Right lobe of liver (tissue), 6 donors: ENCODE data around the gene DTD2. TPM values are rescaled to one million over a fixed set of nuclear protein-coding genes. Genes with fewer than 3 reads are reported as not detected.

ENCODE experiments used
- ATAC-seq, 4 donors: fragments of 200-7000 bp; cut with Tn5 transposase; one replicate each; pipeline ENCODE4 v1.9.1; 2020; ENCODE audit warnings: mild to moderate bottlenecking in 4 of 4, moderate library complexity in 4 of 4
- DNase-seq, 3 donors: peaks; one replicate each; pipeline ENCODE4 v3.0.0-alpha.2; 2020
- H3K27ac ChIP-seq, 3 donors: fragments of 200-600 bp; one replicate each; pipeline ENCODE4 v1.8.0; 2022
- H3K27me3 ChIP-seq, 2 donors: fragments of 200-600 bp; one replicate each; pipeline ENCODE4 v1.8.0; 2022
- H3K36me3 ChIP-seq, 4 donors: fragments of 200-600 bp; sonication (generic) in 1 of 4; one replicate each; pipeline versions ENCODE4 v1.5.1 to v1.8.0; 2017 to 2022; ENCODE audit warnings: control low read depth in 1 of 4
- H3K4me1 ChIP-seq, 4 donors: fragments of 200-600 bp; sonication (generic) in 1 of 4; one replicate each; pipeline versions ENCODE4 v1.5.1 to v1.8.0; 2017 to 2022; ENCODE audit warnings: control low read depth in 1 of 4
- H3K4me3 ChIP-seq, 3 donors: fragments of 200-600 bp; one replicate each; pipeline ENCODE4 v1.8.0; 2022
- H3K9me3 ChIP-seq, 4 donors: fragments of 200-600 bp; sonication (generic) in 1 of 4; one replicate each; pipeline versions ENCODE4 v1.5.1 to v1.8.0; 2017 to 2022; ENCODE audit warnings: control low read depth in 1 of 4
- POLR2A ChIP-seq: fragments of 450-650 bp; IDR thresholded peaks from one replicate; pipeline ENCODE4 v1.6.1; 2017; ENCODE audit warnings: antibody characterized with exemption, mild to moderate bottlenecking
- WGBS: methylation state at CpG from one replicate; pipeline ENCODE4 v1.1.6; 2018; ENCODE audit warnings: low coverage, low lambda C conversion rate; ENCODE audit not compliant: insufficient coverage; ENCODE audit errors: missing lambda C conversion rate; 5-methylcytosine and 5-hydroxymethylcytosine counted together
- intact Hi-C, 2 donors: fragments of 100-400 bp; cut with DNase I; formaldehyde crosslinking; loops; one replicate each; pipeline versions ENCODE4 v1.11.2 to v1.14.1; 2022
- total RNA-seq, 6 experiments: library from RNA; depleted of rRNA in 2 of 6; stranded (reverse); fragments of >200 nt in 2 of 6; fragmentation: NEBNext Ultra II Directional in 3 of 6; extraction: Animal tissue kit (Norgen Biotek cat#: 25700) in 3 of 6; gene quantifications; one replicate each; pipeline versions ENCODE4 v1.1.0 to v1.2.4, GENCODE V29; 2016 to 2023
- TF ChIP-seq, protein P1 (sequence below), 4 donors: fragments of 200-600 bp in 3 of 4; fragments of 450-650 bp in 1 of 4; IDR thresholded peaks; one replicate each; pipeline versions ENCODE4 v1.5.1 to v1.8.0; 2016 to 2022; ENCODE audit warnings: antibody characterized with exemption in 4 of 4, mild to moderate bottlenecking in 2 of 4
- donor health status: DM: no; HTN: yes; CAD: no.
- donor health status: DM: no; HTN: no; CAD: no.
- donor health status: DM: no; HTN: no; CAD: no.
- donor health status: DM: no; HTN: yes; CAD: no.
- donor health status: DM: no; HTN: yes; CAD: no.

Gene DTD2
- total RNA-seq, 6 experiments from 2014 or later, result 8.1 to 20.0 (median 11.8) TPM

DNA sequence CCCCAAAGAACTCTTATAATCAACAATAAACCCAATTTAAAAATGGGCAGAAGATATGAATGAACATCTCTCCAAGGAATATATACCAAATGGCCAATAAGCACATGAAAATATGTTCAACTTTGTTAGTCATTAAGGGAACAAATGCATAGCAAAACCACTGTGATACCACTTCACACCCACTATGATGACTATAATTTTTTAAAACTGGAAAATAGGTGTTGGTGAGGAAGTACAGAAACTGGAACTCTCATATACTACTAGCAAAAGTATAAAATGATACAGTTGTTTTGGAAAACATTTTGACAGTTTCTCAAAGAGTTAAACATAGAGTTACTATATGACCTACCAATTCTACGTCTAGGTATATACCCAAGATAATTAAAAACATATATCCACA, 27.5 kb downstream of the DTD2 start:
- Histone ChIP-seq H3K4me3 (no peak overlapping the region), H3K27me3 (no peaks in the 10 kb centered on the region), H3K36me3 (no peaks in the 10 kb centered on the region), H3K4me1 (no peaks in the 10 kb centered on the region), H3K27ac (no peak overlapping the region), H3K9me3 (no peaks in the 10 kb centered on the region)
- TF ChIP-seq, protein P1, sequence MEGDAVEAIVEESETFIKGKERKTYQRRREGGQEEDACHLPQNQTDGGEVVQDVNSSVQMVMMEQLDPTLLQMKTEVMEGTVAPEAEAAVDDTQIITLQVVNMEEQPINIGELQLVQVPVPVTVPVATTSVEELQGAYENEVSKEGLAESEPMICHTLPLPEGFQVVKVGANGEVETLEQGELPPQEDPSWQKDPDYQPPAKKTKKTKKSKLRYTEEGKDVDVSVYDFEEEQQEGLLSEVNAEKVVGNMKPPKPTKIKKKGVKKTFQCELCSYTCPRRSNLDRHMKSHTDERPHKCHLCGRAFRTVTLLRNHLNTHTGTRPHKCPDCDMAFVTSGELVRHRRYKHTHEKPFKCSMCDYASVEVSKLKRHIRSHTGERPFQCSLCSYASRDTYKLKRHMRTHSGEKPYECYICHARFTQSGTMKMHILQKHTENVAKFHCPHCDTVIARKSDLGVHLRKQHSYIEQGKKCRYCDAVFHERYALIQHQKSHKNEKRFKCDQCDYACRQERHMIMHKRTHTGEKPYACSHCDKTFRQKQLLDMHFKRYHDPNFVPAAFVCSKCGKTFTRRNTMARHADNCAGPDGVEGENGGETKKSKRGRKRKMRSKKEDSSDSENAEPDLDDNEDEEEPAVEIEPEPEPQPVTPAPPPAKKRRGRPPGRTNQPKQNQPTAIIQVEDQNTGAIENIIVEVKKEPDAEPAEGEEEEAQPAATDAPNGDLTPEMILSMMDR (IDR thresholded peaks at IDR 0.05), result no peak
- no peak for TF ChIP-seq POLR2A
- ATAC-seq, result no peak
- 93% methylated on average over 1 of the region's 1 CpG for WGBS
- intact Hi-C loops, result no loop called here
- DNase-seq, result no peak

DNA sequence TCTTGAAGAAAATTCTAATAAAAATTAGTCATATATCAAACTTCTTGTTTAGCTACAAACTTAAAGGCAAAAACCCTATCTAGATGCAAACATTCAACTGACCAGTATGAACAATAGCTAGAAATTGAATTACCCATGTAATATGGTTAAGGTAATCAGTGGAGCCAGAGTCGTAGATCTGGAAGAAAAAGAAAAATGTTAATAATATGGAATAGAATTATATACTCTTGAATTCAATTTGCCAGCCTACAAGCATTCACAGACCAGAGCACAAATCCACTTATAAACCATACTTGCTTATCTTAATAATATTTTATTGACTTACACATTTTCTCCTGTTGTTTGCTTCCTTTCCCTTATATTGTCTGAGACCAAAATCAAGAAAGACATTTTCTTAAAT, 29.3 kb downstream of the DTD2 start:
- no peaks in the 10 kb centered on the region for H3K4me1 ChIP-seq
- TF ChIP-seq, protein P1 (IDR thresholded peaks at IDR 0.05), result no peak
- no peak for TF ChIP-seq POLR2A
- no peaks in the 10 kb centered on the region for H3K36me3 ChIP-seq
- H3K27me3 ChIP-seq, result no peaks in the 10 kb centered on the region
- DNase-seq (no peak), ATAC-seq (no peak)
- H3K9me3 ChIP-seq, result no peaks in the 10 kb centered on the region
- no peak overlapping the region for H3K4me3 ChIP-seq
- 88% methylated on average over 1 of the region's 1 CpG for WGBS
- no peak overlapping the region for H3K27ac ChIP-seq
- intact Hi-C loops, result no loop called here

DNA sequence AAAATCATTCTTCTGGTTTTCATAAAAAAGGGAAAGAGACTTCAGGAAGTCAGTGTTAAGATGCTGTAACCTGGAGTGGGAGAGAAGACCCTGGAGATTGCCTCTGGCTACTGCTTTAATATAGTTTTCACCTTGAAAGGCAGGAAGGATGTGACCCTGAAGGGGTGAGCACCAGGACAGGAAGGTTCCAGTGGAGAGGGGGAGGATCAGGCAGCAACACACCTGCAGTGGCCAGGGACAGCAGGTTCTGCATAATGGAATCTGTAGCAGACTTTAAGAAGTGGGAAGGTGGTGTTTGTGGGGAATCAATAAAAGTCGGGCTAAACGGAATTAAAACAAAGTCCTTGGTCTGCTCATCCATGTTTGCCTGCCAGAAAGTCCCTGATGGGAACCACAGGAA, 30.6 kb downstream of the DTD2 start:
- no peak for DNase-seq
- Histone ChIP-seq H3K4me3 (no peak overlapping the region), H3K27me3 (no peaks in the 10 kb centered on the region), H3K9me3 (no peaks in the 10 kb centered on the region), H3K4me1 (no peaks in the 10 kb centered on the region), H3K36me3 (no peaks in the 10 kb centered on the region), H3K27ac (no peak overlapping the region)
- TF ChIP-seq, protein P1 (IDR thresholded peaks at IDR 0.05), result no peak
- TF ChIP-seq POLR2A, result no peak
- ATAC-seq, result no peak
- 27% methylated on average over 2 of the region's 2 CpGs for WGBS
- intact Hi-C loops, result no loop called here

DNA sequence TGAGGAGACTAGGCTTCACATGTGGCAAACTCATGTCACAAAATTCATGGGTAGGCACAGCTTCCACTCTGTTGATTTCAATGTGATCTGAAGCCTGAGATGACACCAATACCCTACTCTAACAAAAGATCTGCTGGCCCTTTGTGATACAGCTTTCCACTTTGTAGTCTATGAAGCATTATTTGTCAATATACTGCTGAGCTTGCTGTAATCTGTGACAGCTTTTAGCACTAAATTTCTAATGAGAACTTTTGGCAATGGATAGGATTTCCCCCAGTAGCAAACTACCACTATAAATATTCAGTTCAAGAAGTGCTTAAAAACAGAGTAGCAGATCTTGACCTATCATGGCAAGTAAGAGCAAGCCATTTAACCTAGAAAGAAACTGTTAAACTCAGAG, 31.4 kb downstream of the DTD2 start:
- no peak overlapping the region for H3K4me3 ChIP-seq
- intact Hi-C loops, result no loop called here
- H3K27me3 ChIP-seq, result no peaks in the 10 kb centered on the region
- H3K36me3 ChIP-seq, result no peaks in the 10 kb centered on the region
- no peak for DNase-seq
- TF ChIP-seq, protein P1 (IDR thresholded peaks at IDR 0.05), result no peak
- no peak for ATAC-seq
- peaks cover 0 to 2% (median 0%) of the 10 kb centered on the region in 4 donors for H3K4me1 ChIP-seq
- H3K27ac ChIP-seq, result no peak overlapping the region
- H3K9me3 ChIP-seq, result no peaks in the 10 kb centered on the region

DNA sequence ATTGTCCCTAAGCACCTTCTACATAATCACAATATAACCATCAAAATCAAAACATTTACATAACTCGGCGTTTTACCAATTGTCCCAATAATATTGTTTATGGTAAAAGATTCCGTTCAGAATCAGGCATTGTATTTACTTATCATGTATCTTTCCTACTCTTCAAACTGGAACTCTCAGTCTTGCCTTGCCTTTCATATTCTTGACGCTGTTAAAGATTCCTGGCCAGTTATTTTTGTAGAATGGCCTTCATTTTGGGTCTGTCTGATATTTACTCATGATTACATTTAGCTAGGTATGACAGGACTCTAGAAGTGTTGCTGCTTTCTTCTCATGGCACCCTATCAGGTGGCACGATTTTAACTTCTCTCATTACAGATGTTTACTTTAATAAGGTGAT, 36.1 kb downstream of the DTD2 start:
- no peak for TF ChIP-seq POLR2A
- TF ChIP-seq, protein P1 (IDR thresholded peaks at IDR 0.05), result no peak
- Histone ChIP-seq H3K9me3 (no peaks in the 10 kb centered on the region), H3K27ac (peak overlapping the region in 1 of 3 donors; percentile 71), H3K27me3 (no peaks in the 10 kb centered on the region), H3K4me1 (peaks cover 0 to 16% (median 2%) of the 10 kb centered on the region in 4 donors), H3K4me3 (peak overlapping the region in 1 of 3 donors; percentile 76), H3K36me3 (no peaks in the 10 kb centered on the region)
- WGBS, result 85% methylated on average over 5 of the region's 5 CpGs
- intact Hi-C loops, result no loop called here
- no peak for DNase-seq
- ATAC-seq, result no peak
